GM19328 (cell line): Measurements from ENCODE around the gene RTN1.

ENCODE experiments used
- ATAC-seq: cut with Tn5 transposase; IDR thresholded peaks from one replicate; pipeline ENCODE4 v1.9.1; 2021; ENCODE audit warnings: mild to moderate bottlenecking, moderate library complexity; ENCODE audit not compliant: unreplicated experiment

Gene RTN1

DNA sequence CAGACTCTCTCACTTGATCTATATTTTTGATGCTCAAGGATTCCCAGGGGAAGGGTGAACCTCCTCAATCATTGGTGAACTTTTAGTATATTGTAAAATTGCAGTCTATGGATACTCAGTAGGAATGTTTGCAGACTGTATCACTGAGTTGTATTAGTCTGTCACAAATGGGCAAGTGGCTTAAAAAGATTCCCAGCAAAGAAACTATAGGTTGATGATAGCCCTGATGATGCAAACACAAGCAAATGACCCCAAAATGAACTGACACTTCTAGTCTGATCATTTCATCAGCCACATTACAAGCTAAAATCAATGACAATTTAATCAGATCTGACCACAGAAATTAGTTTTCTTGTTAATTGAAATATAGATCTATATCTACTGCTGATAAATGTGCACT, 59.5 kb downstream of the RTN1 start:
- ATAC-seq: no peak

DNA sequence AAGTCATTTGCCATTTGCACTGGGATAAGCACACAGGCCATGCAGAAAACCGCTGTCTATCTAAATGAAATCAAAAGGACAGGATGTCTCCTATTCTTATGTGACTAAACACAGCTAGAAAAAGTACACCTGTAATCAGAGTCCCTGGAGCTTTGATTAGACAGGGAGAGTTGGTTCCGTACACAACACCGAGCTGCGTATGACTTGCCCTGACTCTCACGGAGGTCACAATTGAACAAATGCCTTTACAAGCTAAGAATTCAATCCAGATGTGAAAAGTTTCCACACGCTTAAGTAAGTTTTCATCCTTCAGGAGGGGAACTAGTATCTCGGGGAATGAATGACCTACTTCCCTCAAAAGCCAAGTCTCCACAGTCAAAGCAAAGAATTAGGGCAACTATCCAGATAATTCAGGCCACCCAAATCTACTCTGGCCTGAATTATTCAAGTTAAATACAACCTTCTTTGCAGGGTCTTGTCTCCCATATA, 67.5 kb downstream of the RTN1 start:
- no peak for ATAC-seq

- no peak for ATAC-seq
Measured at GRCh38 chr14:59788176-59788575, 82.4 kb downstream of the RTN1 start.

DNA sequence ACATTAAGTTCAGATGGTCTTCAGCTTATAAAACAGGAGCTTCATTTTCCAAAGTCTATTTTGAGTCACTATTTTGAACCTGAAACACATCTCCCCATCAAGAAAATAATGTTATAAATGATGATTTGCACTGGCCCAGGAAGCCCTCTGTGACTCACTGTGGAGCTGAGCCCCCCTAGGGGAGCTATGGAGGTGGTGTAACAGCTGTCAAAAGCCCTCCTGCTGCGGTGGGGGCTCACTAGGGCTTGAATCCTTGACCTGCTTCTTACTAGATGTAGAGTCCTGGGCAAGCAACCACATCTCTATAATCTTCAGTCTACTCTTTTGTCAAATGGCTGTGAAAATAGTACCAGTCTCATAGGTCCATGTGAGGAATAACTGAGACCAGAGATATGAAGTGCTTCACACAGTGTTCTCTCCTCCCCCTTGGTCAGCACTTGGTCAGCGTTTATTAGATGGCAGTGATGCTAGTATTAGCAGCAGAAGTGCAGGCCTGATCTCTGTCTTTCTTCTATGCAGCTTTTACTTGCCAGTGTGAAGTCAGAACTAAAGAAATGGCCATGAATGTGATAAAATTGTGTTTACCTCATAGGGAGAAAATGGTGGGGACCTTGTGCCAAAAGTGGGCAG, 83.4 kb downstream of the RTN1 start:
- ATAC-seq: no peak

- ATAC-seq: no peak
Measured at GRCh38 chr14:59785629-59786028, 84.9 kb downstream of the RTN1 start.

- no peak for ATAC-seq
Measured at GRCh38 chr14:59782760-59783159, 87.8 kb downstream of the RTN1 start.

- ATAC-seq: no peak
Measured at GRCh38 chr14:59777006-59777579, 93.5 kb downstream of the RTN1 start.

DNA sequence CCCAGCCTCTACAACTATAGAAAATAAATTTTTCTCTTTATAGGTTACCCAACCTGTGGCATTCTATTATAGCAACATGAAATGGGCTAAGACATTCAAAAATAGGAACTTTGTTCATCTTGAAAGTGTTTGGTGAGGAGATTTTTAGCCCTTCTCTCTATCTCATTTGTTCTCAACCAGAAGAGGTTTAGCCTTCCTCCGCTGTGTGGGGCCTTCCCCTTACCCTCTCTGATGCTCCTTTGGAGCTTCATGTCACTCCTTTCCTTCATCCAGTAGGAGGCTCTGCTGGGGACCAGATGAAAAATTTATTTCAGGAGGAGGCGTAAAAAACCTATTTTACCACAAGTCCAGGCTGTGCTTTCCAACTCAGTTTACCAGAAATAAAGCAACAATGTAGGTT, 94.1 kb downstream of the RTN1 start:
- no peak for ATAC-seq

DNA sequence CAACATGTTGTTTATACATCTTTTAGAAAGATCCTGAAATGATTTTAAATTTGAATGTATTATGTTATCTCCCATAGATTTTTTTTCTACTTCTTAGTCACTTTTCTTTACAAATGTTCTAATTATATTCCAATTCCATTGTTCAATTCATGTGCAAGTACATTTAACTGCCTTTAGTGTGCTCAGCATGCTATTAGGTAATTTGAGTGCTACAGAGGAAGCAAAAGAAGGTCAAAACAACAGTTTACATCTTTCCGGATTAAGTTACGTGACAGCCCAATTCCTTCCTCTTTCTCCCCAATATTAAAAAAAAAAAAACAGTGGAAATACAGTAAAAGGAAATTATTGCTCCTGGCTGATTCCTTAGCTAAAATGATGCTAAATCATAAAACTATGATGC, 98.3 kb downstream of the RTN1 start:
- no peak for ATAC-seq

GRCh38 chr14:59771577-59771976, 99.0 kb downstream of the RTN1 start:
- ATAC-seq: no peak

- no peak for ATAC-seq
Measured at GRCh38 chr14:59769586-59769985, 101.0 kb downstream of the RTN1 start.

GRCh38 chr14:59768855-59769375, 101.7 kb downstream of the RTN1 start:
- no peak for ATAC-seq

DNA sequence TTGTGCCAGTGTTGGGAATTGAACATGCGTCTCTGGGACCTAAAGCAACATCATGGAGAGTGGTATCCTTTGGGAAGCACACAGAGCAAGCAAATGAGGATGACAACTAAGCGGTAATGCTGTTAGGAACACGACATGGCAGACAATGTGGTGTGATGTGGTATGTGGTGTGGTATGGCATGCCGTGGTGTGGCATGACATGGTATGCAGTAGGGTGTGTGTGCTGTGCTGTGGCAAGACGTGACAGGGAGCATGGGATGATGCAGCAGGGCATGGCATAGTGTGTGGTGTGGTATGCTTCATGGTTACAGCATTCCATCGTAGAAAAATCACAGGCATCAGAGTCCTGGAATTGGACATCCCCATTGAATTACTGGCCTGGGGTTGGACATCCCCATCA, 108.7 kb downstream of the RTN1 start:
- no peak for ATAC-seq

DNA sequence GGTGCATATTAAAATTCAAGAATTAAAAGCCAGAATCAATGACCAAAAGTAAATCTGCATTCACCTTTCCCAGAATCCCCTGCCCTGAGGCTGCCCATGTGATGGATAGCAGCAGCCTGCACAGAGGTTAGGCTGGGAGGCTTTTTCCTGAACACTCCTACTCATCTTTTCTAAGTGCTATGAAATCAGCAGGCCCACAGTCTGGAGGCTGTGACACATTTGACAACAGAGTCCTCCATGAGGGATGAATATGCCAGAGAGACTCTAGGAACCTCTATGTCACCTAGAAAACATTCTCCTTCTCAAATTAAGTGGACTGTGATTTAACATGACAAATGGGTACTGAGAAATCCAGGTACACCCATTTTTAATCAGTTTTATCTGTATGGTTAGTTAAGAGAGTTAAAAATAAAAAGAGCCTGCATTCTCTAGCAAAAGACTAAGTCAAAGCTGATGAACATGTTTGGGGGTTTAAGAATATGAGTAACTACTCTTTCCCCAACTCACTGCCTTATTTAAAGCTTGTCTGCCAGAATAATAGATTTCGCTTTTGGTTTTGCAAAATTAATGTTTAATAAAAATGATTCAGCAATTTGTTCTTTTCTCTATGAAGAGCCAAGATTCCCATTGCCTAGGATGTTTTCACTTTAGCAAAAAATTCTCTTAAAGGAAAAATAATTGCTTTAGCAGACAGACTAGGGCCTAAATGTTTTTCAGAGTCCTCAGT, 115.0 kb downstream of the RTN1 start:
- no peak for ATAC-seq

DNA sequence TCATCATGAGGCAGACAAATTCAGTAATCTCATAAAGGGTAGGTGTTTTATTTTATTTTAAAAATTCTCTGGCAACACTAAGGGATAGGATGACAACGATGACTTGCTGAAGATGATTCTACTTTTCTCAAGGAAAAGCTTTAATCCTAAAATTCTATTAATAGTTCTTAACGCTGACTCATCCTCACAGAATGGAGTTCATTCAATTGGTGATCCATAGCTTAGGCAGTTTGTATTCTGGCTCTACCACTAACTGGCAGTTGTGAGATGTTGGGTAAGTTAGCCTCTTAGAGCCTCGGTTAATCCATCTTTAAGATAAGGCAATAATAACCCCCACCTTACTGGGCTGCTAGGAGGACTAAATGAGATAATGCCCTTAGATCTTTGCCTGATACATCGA, 116.3 kb downstream of the RTN1 start:
- ATAC-seq: no peak

- no peak for ATAC-seq
Measured at GRCh38 chr14:59753512-59753911, 117.1 kb downstream of the RTN1 start.

- ATAC-seq: no peak
Measured at GRCh38 chr14:59751578-59751977, 119.0 kb downstream of the RTN1 start.

DNA sequence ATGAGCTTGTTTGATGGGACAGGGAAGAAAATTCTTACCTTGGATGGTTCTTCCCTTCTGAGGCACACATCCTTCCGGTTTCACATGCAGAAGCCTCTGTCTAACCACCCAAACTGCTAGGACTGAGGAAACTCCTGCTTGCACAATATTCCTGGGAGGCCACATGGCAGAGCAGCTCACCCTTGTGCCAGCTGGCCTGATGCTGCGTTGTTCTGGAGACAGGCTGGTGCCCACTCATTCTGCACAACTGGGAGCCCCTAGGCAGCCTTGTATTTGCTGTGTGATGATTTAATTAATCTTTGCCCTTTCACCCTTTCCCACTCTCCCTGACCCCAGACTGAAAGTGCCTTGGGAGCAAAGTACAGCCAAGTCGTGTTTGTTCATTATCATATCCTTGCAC, 130.8 kb downstream of the RTN1 start:
- ATAC-seq: no peak

DNA sequence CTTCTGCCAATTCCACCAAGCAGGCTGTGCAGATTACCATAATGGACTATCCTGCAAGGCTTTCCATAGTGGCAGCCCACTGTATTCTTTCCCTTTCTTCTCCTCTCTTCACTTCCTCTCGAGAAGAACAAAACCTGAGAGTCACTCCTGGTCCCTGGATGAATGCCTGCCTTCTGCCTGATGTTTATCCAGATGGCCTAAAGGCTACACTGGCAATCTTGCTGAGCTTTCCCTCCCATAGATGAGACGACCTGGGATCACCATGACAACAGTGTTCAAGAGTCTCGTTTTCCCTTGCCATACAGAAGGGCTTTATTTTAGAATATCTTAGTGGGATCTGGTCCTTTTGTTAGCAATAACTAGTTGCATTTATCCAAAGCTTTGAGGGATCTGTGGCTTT, 142.3 kb downstream of the RTN1 start:
- ATAC-seq: no peak

DNA sequence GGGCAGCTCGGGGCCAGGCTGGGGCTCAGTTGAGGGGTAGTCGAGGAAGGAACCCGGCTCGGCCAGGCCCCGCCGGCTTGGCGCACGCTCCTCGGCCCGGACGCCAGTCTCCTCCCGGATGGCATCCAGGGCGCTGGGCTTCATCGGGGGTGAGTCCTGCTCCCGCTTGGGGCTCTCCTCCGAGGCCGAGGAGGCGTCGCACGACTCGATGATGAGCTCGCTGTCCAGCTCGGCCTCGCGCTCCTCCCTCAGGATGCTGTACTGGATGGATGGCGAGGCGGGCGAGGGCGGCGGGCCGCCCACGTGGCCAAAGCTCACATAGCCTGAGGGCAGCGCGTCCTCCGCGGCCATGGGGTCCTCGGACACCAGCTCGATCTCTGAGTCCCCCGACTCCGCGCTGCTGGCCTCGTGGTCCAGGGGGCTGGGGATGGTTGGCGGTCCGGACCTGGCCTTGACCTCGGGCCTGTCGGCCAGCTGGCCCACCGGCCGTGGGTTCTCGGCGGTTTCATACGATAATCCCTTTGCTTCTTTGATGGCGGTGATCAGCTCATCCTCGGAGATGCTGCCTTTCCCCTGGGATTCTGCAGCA, 143.4 kb downstream of the RTN1 start:
- no peak for ATAC-seq

DNA sequence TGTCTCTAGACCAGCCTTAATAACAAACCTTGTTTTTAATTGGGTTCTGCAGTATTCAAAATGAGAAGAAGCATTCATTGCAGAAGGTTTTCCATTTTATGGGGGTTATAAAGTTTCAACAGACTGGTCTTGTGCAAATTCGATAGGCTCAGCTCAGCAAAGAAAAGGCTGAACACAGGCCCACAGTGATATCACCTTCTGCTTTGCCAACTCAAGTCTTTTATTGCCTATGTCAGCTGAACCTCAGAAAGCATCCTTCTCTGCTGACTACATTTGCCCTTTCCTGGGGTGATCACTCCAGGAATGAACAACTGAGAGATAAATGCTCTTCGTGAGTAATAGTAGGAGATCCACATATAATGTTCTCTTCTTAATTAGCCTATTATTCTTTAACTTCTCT, 159.5 kb downstream of the RTN1 start:
- ATAC-seq: no peak
